ENCODE results near the gene PCDH9.

Gene PCDH9

DNA sequence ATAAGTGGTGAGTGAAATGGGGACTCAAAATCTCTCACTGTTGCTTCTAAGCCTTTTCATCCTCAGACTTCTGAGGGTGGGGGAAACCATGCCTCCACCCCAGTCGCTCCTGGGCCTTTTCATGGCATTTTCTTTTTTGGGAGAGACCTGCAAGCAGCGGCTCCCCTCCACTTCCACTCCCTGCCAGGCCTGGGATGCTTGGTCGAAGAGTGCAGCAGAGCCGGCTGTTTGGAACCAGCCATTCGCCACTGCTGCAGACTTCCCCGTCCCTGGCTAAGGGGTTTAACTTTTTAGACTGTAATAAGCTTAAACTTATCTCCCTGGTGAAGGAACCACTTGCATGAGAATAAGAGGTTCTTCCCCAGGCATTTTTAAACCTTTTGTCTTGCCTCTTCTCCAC is 617.2 kb downstream of the PCDH9 start:
- no peak overlapping the region for H3K4me3 ChIP-seq (ENCODE audit: low read length)
- no peak for DNase-seq (ENCODE audit: low read depth, low spot score)

DNA sequence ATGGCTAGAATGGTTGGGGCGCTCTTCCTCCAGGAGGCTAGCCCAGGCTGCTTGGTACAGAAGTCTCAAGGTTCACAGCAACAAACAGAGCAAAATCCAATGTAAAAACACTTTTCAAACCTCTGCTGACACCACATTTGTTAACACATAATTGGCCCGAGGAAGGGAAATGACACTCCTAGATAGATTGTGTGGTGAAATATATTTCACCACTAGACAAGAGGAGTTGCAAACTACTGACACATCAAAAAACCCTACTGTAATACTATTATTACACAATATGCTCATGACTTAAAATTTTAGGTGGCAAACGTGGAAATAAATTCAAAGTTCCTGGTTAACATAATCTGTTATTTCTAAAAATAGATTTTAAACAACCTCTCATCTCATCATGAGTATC is 643.6 kb downstream of the PCDH9 start:
- no peak for DNase-seq (ENCODE audit: low read depth, low spot score)

DNA sequence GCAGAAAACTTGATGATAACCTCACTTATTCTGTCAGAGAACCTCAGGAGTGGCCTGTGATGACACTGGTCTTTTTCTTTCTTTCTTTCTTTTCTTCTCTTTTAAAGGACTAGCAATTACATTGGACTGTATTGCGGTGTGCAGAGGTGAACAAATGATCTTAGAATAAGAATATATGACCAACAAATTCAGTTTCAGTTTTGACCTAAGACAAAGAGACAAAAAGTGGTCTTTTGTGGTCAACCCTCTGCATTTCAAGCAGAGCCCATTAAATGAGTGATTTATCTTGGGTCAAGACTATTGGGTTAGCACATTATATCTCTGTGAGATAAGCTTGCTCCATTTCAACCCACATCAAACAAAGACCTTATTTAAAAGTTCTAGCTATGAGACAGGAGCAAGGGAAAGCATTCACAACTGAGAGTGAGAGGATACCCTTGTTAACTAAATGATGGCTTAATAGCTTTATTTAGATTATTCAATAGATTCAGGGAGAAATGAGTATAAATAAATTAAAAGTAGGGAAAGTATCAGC is 644.4 kb downstream of the PCDH9 start:
- no peak overlapping the region for H3K4me3 ChIP-seq (ENCODE audit: low read length)
- no peak for DNase-seq (ENCODE audit: low read depth, low spot score)

More for the DNA sequence above, 643.6 kb downstream of the PCDH9 start:
- H3K4me3 ChIP-seq (ENCODE audit: low read length) = no peak overlapping the region

DNA sequence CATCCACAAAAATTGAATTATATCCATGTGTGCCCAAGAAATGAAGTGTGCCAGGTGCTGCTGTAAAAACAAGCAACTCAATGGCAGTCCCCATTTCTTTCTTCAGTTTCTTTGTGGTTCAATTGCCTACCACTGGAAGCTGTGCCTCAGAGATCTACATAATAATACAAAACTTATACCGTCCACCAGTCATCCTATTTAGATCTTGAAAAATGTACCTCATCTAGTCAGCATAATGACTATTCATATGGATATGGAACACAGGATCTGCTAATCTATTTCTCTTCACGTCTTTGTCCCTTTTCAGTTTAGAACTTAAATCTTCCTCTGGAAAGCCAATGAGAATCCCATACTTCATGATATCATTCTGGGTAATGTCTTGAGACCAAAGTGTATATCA is 648.5 kb downstream of the PCDH9 start:
- DNase-seq (ENCODE audit: low read depth, low spot score) = no peak
- no peak overlapping the region for H3K4me3 ChIP-seq (ENCODE audit: low read length)

DNA sequence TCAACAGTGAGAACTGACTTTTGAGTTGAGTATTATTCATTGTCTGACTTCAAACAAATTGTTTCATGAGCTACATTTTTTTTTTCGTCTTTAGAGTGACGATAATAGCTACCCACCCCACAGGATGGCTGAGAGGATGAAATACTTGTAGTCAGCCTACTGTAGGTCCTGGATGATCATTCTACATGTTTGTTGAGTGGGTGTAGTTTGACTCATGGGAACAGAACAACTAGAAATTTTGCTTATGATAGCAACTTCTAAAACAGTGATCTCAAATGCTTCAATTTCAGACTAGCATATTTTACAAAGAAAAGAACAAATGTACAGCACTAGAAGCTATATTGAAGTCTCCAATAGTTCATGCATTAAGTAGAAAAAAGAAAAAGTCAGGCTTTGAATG is 651.8 kb downstream of the PCDH9 start:
- no peak for DNase-seq (ENCODE audit: low read depth, low spot score)
- no peak overlapping the region for H3K4me3 ChIP-seq (ENCODE audit: low read length)

DNA sequence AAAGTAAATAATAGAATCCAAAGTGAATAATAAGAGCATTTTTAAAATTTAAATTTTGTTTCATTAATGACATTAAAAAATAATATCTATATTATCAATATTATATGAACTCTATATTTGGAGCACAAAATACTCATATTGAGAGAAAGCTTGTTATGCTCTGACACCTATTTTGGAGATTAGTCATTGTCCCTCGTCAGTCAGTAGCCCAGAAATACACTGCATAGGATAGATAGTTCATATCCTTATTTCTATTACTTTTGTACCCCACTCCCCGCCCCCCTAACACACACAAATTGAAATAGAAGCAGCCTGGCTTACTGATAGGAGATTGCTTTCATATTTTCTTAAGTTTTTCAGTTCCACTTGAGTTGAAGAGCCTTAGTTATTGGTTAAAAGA is 652.8 kb downstream of the PCDH9 start:
- no peak overlapping the region for H3K4me3 ChIP-seq (ENCODE audit: low read length)
- no peak for DNase-seq (ENCODE audit: low read depth, low spot score)

DNA sequence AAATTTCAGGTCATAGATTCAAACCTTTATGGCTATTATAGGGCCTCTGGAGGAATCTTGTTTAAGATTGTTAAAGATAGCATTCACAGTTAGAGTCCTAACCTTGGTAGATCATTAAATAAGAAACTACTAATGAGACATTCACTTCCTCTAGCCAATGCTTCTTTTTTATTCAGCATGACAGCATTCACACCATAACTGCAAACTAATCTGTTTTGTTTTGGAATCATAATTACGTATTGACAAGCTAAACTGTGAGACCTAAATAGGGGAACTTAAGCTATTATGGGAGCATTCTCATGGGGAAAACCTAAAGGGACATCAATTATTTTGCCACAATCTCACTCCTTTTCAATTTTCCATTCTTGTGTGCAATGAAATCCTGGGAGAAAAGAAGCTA is 653.8 kb downstream of the PCDH9 start:
- H3K4me3 ChIP-seq (ENCODE audit: low read length) = no peak overlapping the region
- DNase-seq (ENCODE audit: low read depth, low spot score) = no peak

DNA sequence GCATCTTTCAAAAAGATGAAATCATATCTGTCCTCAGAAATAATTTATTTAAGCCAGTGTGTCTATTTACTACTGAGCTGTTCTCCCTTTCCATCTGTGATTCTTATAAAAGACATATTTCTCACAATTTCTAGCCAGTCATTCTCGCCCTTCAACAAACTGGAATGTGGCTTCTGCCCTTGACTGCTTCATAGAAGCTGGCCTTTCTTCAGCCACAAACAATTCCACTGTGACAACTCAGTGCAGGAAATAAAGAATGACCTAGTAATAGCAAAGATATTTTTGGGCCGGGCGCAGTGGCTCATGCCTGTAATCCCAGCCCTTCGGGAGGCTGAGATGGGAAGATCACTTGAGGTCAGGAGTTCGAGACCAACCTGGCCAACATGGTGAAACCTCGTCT is 655.5 kb downstream of the PCDH9 start:
- H3K4me3 ChIP-seq (ENCODE audit: low read length) = no peak overlapping the region
- DNase-seq (ENCODE audit: low read depth, low spot score) = no peak

DNA sequence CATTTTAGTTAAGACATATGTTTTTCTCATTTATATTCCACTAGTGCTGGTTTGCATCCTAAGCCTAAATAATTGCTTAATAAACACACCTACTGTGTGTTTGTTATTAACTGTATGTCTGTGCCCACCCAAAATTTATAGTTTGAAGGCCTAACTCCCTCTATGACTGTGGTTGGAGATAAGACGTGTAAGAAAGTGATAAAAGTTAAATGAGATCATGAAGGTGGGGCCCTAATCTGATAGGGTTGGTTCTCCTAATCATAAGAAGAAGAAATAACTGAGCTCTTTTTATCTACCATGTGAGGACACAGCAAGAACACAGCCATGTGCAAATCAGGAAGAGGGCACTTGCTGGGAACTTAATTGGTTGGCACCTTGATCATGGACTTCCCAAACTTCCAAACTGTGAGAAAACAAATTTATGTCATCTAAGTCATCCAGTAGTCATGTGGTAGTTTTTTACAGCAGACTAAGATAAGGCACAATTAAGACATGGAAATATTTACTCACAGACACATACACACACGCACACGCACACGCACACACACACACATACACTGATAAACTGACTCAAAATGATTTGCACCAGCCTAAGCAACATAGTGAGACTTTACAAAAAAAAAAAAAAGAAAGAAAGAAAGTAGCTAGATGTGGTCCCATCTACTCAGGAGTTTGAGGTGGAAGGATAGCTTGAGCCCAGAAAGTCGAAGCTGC is 662.1 kb downstream of the PCDH9 start:
- DNase-seq (ENCODE audit: low read depth, low spot score) = no peak

DNA sequence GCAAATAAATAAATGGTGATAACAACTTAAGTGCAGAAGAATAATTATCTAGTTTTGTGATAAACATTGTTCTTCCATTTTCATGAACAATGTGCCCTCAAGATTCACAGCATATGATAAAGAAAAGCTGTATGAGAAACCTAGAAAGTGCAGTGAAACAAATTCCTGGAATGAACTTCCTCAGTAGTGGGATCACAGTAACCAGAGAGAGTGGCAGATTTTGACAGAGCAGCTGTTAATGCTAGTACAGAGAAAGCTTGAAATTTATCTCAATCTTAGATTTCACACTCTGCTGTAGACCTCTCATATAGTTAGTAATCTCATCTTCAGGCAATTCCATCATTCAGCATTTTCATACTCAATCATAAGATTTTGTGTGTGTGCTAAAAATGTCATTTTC is 664.9 kb downstream of the PCDH9 start:
- no peak overlapping the region for H3K4me3 ChIP-seq (ENCODE audit: low read length)
- DNase-seq (ENCODE audit: low read depth, low spot score) = no peak

More for the DNA sequence above, 662.1 kb downstream of the PCDH9 start:
- no peak overlapping the region for H3K4me3 ChIP-seq (ENCODE audit: low read length)

DNA sequence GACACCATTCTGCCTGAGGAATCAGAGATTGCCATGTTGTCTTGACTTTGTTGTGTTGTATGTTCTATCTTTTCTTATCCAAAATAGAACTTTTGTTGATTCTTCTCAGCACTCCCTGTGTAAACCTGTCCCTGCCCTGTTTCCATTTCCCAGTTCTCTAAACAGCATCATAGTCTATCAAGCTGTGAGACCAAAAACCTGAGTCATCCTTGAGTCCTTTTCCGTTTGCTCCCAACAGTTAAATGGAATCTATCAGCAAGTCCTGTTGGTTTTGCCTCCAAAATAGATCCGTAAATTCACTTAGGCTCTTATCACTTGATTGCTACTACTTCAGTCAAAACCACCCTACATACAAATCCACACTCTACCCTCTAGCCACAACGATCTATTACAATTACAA is 667.1 kb downstream of the PCDH9 start:
- H3K4me3 ChIP-seq (ENCODE audit: low read length) = no peak overlapping the region
- no peak for DNase-seq (ENCODE audit: low read depth, low spot score)

DNA sequence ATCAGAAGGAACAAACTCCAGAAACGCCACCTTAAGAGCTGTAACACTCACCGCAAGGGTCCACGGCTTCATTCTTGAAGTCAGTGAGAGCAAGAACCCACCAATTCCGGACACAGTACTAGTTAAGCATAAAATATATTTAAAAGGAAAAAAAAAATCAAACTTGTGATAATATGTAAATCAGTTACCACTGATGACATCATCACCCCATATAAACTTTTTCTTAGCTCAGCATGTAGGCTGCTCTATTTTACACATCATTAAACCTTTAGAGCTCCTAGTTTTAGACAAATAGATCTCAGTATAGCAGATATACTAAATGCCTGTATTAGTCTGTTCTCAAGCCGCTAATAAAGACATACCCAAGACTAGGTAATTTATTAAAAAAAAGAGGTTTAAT is 668.1 kb downstream of the PCDH9 start:
- DNase-seq (ENCODE audit: low read depth, low spot score) = no peak
- H3K4me3 ChIP-seq (ENCODE audit: low read length) = no peak overlapping the region

DNA sequence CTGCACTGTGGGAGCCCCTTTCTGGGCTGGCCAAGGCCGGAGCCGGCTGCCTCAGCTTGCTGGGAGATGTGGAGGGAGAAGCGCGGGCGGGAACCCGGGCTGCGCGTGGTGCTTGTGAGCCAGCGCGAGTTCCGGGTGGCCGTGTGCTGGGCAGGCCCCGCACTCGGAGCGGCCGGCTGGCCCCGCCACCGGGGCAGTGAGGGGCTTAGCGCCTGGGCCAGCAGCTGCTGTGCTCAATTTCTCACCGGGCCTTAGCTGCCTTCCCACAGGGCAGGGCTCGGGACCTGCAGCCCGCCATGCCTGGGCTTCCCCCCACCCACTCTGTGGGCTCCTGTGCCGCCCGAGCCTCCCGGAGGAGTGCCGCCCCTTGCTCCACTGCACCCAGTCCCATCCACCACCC is 669.1 kb downstream of the PCDH9 start:
- no peak overlapping the region for H3K4me3 ChIP-seq (ENCODE audit: low read length)
- DNase-seq (ENCODE audit: low read depth, low spot score) = no peak

DNA sequence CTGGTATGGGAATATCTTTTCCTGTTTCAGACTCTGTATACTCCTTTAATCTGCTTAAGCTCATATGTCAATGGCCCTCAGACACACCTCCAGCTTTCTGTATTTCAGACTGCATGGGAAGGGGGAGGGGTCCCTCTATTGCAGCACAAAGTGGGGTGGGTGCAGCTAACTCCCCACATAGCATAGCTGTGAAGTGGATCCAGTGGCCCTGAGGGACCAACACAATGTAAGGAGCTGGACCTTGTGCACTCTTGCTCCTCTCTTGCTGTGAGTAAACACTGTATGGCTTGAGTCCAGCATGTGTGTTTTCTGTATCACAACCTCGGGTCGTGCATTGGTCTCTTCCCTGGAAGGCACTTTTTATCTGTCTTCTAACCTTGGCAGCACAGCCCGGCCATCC is 669.9 kb downstream of the PCDH9 start:
- no peak overlapping the region for H3K4me3 ChIP-seq (ENCODE audit: low read length)
- no peak for DNase-seq (ENCODE audit: low read depth, low spot score)

DNA sequence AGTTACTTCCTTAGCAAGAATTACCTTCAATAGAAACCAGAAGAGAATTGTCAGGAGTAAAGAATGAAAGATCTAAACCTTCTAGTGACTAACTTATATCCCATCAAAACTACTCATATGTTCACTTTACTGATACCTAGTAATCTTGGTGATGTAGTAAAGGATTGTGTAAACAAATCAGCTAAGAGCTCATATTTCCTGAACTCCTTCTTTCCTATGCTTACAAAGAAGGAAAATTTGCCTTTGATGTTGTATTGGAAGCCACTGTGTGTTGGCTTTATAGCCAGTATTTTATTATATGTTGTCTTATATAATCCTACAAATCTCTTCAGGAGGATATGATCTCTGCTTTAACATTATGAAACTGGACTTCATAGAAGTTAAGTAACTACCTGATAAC is 671.0 kb downstream of the PCDH9 start:
- DNase-seq (ENCODE audit: low read depth, low spot score) = no peak
- H3K4me3 ChIP-seq (ENCODE audit: low read length) = no peak overlapping the region

DNA sequence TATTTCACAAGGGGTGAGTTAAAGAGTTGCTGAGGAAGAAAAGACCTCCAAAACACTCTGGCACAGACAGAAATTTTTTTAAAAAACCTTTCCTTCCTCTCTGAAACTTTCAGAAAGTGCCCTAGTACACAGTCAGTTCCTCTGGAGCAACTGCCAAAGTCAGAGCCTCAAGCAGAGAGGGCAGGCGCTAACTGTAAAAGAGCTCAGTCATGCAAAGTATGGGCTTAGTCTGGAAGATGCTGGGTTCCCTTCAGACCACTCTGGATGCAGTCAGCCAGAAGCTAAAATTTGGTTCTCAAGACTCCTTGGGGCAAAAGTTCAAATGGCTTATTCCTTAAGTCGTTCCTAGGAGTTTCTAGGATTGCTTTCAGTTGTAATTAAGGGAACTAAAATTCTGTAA is 671.6 kb downstream of the PCDH9 start:
- no peak overlapping the region for H3K4me3 ChIP-seq (ENCODE audit: low read length)
- DNase-seq (ENCODE audit: low read depth, low spot score) = no peak

DNA sequence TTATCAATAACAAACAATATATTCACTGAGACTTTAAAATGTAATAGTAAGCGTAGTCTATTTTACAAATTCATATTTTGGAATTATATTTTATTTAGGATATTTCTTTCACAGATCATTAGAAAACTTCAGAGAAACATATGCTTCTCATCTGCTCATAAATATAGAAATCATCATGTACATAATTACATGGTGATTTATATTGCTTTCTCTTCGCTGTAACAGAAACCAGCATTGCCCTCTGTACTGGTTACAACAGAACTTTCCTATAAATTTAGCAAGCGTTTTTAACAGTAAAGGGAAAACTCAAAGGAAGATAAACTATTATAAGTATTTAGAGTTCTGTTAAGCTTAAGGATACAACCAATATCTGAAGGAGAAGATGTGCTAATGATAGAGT is 672.8 kb downstream of the PCDH9 start:
- no peak overlapping the region for H3K4me3 ChIP-seq (ENCODE audit: low read length)
- DNase-seq (ENCODE audit: low read depth, low spot score) = no peak

DNA sequence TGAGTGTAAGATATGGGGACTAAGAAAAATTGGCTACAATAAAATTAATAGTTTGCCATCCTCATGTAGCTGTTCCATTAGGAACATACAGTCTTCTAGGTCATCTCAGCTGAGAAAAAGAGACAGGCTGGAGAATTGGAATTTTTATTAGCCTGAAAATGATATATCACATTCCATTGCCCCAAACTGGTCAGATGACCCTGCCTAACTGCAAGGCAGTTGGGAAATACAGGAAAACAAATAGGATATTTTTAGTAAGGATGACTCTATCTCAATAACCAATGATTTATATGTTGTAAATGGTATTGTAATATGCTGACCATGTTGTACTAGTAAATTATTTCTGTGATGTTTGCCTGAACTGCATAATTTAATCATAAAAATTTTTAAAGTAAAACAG is 673.8 kb downstream of the PCDH9 start:
- H3K4me3 ChIP-seq (ENCODE audit: low read length) = no peak overlapping the region
- DNase-seq (ENCODE audit: low read depth, low spot score) = no peak

DNA sequence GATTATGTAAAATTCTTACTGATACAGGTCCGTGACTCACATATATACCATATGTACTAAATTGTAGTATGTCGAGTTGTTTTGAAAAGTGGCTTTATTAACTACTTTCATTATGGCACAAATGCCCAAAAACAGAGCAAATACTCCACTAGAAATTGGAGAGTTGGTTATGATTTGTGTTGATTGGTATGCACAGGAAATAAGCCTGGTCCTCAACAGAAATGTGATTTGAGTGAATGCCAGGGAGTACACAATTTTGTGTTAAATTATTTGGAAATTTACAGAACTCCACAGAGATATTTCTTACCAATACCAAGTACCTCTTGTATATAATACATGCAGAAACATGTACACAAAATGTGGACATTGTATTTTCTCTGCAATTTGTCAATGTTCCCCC is 676.7 kb downstream of the PCDH9 start:
- DNase-seq (ENCODE audit: low read depth, low spot score) = no peak

DNA sequence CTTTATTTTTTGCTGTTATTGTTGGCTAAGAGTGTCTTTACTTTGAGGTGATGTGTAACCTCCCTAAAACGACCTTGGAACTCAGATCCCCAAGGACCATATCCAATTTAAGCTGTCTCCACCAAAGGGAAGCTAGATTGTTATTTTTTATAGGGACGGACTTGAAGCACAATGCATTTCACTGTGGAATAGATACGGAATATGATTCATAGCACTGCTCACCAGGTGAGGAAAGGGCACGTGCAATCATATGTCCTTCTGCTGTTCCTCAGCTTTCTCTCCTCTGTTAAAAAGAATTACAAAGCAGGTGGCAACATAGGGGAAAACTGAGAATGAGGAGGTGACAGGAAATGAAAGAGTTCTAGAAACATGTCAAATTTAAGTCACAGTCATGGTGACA is 679.0 kb downstream of the PCDH9 start:
- H3K4me3 ChIP-seq (ENCODE audit: low read length) = no peak overlapping the region
- no peak for DNase-seq (ENCODE audit: low read depth, low spot score)

More for the DNA sequence above, 676.7 kb downstream of the PCDH9 start:
- H3K4me3 ChIP-seq (ENCODE audit: low read length) = no peak overlapping the region

DNA sequence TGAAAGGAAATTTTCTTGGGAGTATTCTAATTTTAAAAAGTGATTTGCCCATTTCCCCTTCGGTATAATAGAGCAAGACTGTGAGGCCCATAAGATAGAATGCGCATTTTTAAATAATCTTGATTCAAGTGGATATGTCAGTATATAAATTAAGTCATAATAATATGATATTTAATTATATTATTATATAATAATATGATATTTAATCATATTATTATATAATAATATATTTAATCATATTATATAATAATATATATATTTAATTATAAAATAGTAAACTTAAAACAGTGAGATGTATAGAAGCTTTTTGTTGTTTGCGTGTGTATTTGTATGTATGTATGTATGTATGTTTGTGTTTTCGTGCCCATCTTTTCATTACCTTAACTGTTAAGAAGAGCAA is 682.5 kb downstream of the PCDH9 start:
- no peak for DNase-seq (ENCODE audit: low read depth, low spot score)
- H3K4me3 ChIP-seq (ENCODE audit: low read length) = no peak overlapping the region

Measured in Jurkat, Clone E6-1 (cell line).